ENCODE results near the gene PHACTR2. TPM values are rescaled to one million over a fixed set of nuclear protein-coding genes. Genes with fewer than 3 reads are reported as not detected.
A peak's percentile ranks its signal among the peaks of the same experiment; 100 is the strongest.
"Not testable (repeated sequence)": the region's sequence is repeated elsewhere in the genome, so short reads cannot be mapped to it uniquely, and the experiment has no call there.

The PHACTR2 gene
- total RNA-seq, 4 donors from 2014 or later = 39.8 to 99.0 (median 49.3) TPM

- peak in 1 of 6 experiments; percentile 16 for TF ChIP-seq CTCF (IDR thresholded peaks at IDR 0.05)
- peak; percentile 61 to 68 for TF ChIP-seq POLR2A (IDR thresholded peaks at IDR 0.05)
- H3K27ac ChIP-seq = peak within 1 kb of the TSS; percentile 83 to 97 (median 94)
- H3K4me3 ChIP-seq = peak within 1 kb of the TSS; percentile 73 to 98 (median 86)
- no peaks in the 10 kb centered on the region for H3K27me3 ChIP-seq
- peak; percentile 92 to 98 (median 97) for DNase-seq
- no peaks in the 10 kb centered on the region for H3K9me3 ChIP-seq
- H3K36me3 ChIP-seq = peaks cover 0 to 35% (median 0%) of the 10 kb centered on the region in 3 donors
- H3K4me1 ChIP-seq = peaks cover 0 to 23% (median 3%) of the 10 kb centered on the region in 4 donors
Observed at GRCh38 chr6:143842902-143843676, 165.3 kb downstream of the PHACTR2 start, which contains the start of gene LTV1. Gene LTV1, plus strand, starts transcription at chr6:143843338. Its CDS starts 140 bp downstream, at chr6:143843478.

- Histone ChIP-seq H3K4me3 (peak overlapping the region; percentile 73 to 98 (median 86)), H3K27ac (peak overlapping the region; percentile 83 to 97 (median 94)), H3K27me3 (no peaks in the 10 kb centered on the region), H3K4me1 (peaks cover 0 to 22% (median 3%) of the 10 kb centered on the region in 4 donors), H3K36me3 (peaks cover 0 to 40% (median 0%) of the 10 kb centered on the region in 3 donors), H3K9me3 (no peaks in the 10 kb centered on the region)
- TF ChIP-seq POLR2A (IDR thresholded peaks at IDR 0.05) = no peak
- TF ChIP-seq CTCF (IDR thresholded peaks at IDR 0.05) = no peak
- no peak for DNase-seq
Observed at GRCh38 chr6:143843677-143843999, 165.9 kb downstream of the PHACTR2 start.

- H3K27ac ChIP-seq = peak overlapping the region; percentile 83 to 97 (median 94)
- H3K9me3 ChIP-seq = no peaks in the 10 kb centered on the region
- no peaks in the 10 kb centered on the region for H3K27me3 ChIP-seq
- DNase-seq = no peak
- H3K4me3 ChIP-seq = peak overlapping the region; percentile 73 to 98 (median 86)
- TF ChIP-seq CTCF (IDR thresholded peaks at IDR 0.05) (no peak), POLR2A (IDR thresholded peaks at IDR 0.05) (no peak)
- peaks cover 0 to 18% (median 3%) of the 10 kb centered on the region in 4 donors for H3K4me1 ChIP-seq
- H3K36me3 ChIP-seq = peaks cover 0 to 44% (median 0%) of the 10 kb centered on the region in 3 donors
Observed at GRCh38 chr6:143844006-143844405, 166.2 kb downstream of the PHACTR2 start.

GRCh38 chr6:143845033-143845432 lies 167.3 kb downstream of the PHACTR2 start:
- Histone ChIP-seq H3K9me3 (no peaks in the 10 kb centered on the region), H3K27me3 (no peaks in the 10 kb centered on the region), H3K4me1 (peaks cover 0 to 16% (median 3%) of the 10 kb centered on the region in 4 donors), H3K36me3 (peaks cover 0 to 53% (median 0%) of the 10 kb centered on the region in 3 donors), H3K27ac (no peak overlapping the region), H3K4me3 (no peak overlapping the region)
- no peak for DNase-seq
- TF ChIP-seq POLR2A (IDR thresholded peaks at IDR 0.05) = no peak
- TF ChIP-seq CTCF (IDR thresholded peaks at IDR 0.05) = no peak

GRCh38 chr6:143851706-143852105 lies 173.9 kb downstream of the PHACTR2 start:
- peaks cover 0 to 82% (median 0%) of the 10 kb centered on the region in 3 donors for H3K36me3 ChIP-seq
- not testable (repeated sequence) for H3K27me3 ChIP-seq, H3K9me3 ChIP-seq, H3K4me3 ChIP-seq, H3K27ac ChIP-seq, H3K4me1 ChIP-seq, DNase-seq

GRCh38 chr6:143855057-143855456 lies 177.3 kb downstream of the PHACTR2 start:
- not testable (repeated sequence) for H3K27me3 ChIP-seq, H3K9me3 ChIP-seq, DNase-seq, H3K4me1 ChIP-seq, H3K27ac ChIP-seq, H3K4me3 ChIP-seq
- H3K36me3 ChIP-seq = peaks cover 0 to 83% (median 0%) of the 10 kb centered on the region in 3 donors

- not testable (repeated sequence) for H3K4me3 ChIP-seq, H3K27me3 ChIP-seq, H3K9me3 ChIP-seq, H3K4me1 ChIP-seq, H3K27ac ChIP-seq, DNase-seq
- peaks cover 0 to 83% (median 0%) of the 10 kb centered on the region in 3 donors for H3K36me3 ChIP-seq
Observed at GRCh38 chr6:143856762-143857161, 179.0 kb downstream of the PHACTR2 start.
